GM12874 (cell line): ENCODE data around the gene TMEM62.

ENCODE experiments used
- CTCF ChIP-seq: IDR thresholded peaks from 2 replicates; pipeline ENCODE4 v1.5.1; 2011; ENCODE audit warnings: low read depth, mild to moderate bottlenecking, control low read depth, low read length, moderate library complexity; ENCODE audit not compliant: insufficient read depth

TMEM62 gene

GRCh38 chr15:43133430-43134156, at the start of gene TMEM62:
TSS of gene TMEM62 (plus strand) at chr15:43133586. CDS start at chr15:43133803, 217 bp downstream.
- TF ChIP-seq CTCF, result no peak

- no peak for TF ChIP-seq CTCF
These were observed 47.5 kb upstream of the TMEM62 start for GRCh38 chr15:43085921-43086320.

- TF ChIP-seq CTCF, result no peak
These were observed 46.8 kb upstream of the TMEM62 start for GRCh38 chr15:43086551-43086950.

GRCh38 chr15:43091859-43092258, 41.5 kb upstream of the TMEM62 start:
- TF ChIP-seq CTCF, result no peak

- no peak for TF ChIP-seq CTCF
These were observed 40.4 kb upstream of the TMEM62 start for GRCh38 chr15:43093026-43093425.

- no peak for TF ChIP-seq CTCF
These were observed 38.9 kb upstream of the TMEM62 start for GRCh38 chr15:43094416-43095030.

- no peak for TF ChIP-seq CTCF
These were observed 38.1 kb upstream of the TMEM62 start for GRCh38 chr15:43095243-43095642.
